ENCODE data around the gene HCAR1.
"Not testable (repeated sequence)": the region's sequence is repeated elsewhere in the genome, so short reads cannot be mapped to it uniquely, and the experiment has no call there.

Gene HCAR1

DNA sequence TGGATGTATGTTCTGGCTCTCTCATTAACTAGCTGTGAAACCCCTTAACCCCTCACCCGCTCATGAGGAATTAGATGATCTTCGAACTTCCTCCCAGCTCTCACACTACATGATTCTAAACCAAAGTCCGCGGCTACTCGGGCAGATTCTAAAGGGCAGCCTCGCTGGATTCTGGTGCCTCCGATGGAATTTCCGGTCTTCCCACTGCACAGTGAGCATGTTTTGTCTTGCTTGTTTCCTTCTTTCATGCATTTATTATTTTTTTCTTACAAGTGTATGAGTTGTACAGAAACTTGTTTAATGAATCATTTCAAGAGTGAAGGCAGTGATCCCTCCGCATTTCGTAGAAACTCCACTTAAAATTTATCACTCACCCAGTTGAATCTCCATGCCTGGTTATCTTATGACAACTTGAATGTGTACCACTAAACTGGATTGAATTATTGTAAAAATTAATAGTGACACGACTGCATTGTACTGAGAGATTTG, 9.5 kb downstream of the HCAR1 start:
- DNase-seq = no peak

DNA sequence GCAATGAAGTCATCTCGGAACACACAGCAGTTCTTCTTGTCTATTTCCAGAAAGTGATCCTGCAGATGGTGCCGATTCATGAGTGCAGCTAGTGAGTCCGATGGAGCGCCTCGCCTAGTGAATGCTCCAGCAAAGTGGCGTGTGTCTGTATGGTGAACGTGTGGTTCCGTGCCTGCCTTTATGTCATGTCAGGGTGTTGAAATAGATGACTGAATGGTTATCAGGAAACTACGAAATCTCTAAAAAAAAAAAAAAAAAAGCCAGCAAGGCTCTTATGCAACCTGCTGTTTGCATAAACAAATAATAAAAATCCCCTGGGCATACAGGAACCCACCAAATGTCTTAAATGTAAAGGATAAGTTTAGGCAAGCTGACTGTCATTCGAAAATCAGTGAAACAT, 14.0 kb downstream of the HCAR1 start, which contains the start of gene HCAR3:
HCAR3 (minus strand) TSS at position 154 of the 400 bp plus-strand sequence; CDS start at position 80, 74 bp downstream.
- peak; percentile 66 for DNase-seq

- not testable (repeated sequence) for DNase-seq
Measured at GRCh38 chr12:122715211-122715610, 15.4 kb downstream of the HCAR1 start.

DNA sequence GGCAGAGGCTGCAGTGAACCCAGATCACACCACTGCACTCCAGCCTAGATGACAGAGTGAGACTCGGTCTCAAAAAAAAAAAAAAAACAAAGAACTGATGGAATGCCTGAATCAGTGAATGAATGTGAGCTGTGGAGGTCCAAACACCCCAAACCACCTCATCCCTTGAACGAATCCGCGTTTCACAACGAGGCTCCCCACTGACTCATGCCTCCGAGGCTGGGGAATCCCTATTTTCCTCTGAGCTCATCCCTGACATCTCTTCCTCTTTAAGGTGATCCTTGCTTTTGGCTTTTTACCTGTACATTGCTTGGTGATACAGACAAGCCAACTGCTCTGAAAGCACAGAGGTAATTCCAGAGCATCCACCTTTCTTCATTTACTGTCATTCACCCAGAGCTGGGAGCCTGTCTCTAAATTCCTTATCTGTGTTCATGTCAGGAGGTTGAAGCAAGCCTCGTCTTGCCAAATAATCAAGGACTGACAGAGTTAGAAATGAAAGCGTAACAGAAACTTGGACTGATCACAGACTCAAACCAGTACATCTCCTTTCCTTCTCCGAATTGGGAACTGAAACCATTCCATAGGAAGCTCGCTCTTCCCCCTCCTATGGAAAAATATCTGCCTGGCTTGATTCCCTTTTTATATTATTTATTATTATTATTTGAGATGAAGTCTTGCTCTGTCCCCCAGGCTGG, 17.0 kb downstream of the HCAR1 start:
- not testable (repeated sequence) for DNase-seq

- not testable (repeated sequence) for DNase-seq
Measured at GRCh38 chr12:122711266-122711665, 19.4 kb downstream of the HCAR1 start.

- not testable (repeated sequence) for DNase-seq
Measured at GRCh38 chr12:122710341-122710740, 20.3 kb downstream of the HCAR1 start.

DNA sequence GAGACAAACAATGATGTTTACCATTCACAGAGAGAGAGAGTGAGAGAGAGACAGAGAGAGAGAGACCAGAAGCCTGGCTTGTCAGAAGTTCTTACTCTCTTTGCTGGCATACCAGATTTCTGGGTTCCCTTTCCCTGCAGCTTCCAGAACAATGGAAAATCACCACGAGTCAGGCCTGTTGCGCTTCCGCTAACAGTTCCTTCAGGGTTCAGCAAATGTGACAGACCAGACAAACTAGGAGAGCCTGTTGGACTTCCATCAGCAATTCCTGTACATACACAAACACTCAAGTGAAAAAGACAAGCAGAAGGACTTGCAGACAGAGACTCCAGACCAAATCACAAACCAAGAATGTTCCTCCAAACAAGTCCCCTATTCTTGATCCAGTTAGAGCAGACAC, 21.4 kb downstream of the HCAR1 start:
- DNase-seq = not testable (repeated sequence)

GRCh38 chr12:122703841-122704240, 26.8 kb downstream of the HCAR1 start:
- DNase-seq = not testable (repeated sequence)

DNA sequence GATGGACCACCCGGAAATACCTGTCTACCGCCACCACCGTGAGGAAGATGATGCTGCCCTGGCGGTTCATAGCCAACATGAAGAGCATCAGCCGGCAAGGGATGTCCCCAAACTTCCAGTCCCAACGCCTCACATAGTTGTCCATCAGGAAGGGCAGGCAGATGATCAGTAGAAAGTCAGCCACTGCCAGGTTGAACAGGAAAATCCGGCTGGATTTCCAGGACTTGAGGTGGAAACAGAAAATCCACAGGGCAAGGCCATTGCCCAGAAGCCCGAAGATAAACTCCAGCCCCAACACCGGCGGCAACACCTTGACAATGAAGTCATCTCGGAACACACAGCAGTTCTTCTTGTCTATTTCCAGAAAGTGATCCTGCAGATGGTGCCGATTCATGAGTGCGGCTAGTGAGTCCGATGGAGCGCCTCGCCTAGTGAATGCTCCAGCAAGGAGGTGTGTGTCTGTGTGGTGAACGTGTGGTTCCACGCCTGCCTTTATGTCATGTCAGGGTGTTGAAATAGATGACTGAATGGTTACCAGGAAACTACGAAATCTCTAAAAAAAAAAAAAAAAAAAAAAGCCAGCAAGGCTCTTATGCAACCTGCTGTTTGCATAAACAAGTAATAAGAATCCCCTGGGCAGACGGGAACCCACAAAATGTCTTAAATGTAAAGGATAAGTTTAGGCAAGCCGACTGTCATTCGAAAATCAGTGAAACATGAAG, 27.6 kb downstream of the HCAR1 start, which contains the start of gene HCAR2:
HCAR2 (minus strand) TSS at position 468 of the 722 bp plus-strand sequence; CDS start at position 394, 74 bp downstream.
- peak; percentile 77 for DNase-seq

GRCh38 chr12:122701481-122701880, 29.2 kb downstream of the HCAR1 start:
- DNase-seq = not testable (repeated sequence)

DNA sequence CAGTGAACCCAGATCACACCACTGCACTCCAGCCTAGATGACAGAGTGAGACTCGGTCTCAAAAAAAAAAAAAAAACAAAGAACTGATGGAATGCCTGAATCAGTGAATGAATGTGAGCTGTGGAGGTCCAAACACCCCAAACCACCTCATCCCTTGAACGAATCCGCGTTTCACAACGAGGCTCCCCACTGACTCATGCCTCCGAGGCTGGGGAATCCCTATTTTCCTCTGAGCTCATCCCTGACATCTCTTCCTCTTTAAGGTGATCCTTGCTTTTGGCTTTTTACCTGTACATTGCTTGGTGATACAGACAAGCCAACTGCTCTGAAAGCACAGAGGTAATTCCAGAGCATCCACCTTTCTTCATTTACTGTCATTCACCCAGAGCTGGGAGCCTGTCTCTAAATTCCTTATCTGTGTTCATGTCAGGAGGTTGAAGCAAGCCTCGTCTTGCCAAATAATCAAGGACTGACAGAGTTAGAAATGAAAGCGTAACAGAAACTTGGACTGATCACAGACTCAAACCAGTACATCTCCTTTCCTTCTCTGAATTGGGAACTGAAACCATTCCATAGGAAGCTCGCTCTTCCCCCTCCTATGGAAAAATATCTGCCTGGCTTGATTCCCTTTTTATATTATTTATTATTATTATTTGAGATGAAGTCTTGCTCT, 30.5 kb downstream of the HCAR1 start:
- DNase-seq = not testable (repeated sequence)

- DNase-seq = not testable (repeated sequence)
Measured at GRCh38 chr12:122696922-122697321, 33.7 kb downstream of the HCAR1 start.

- no peak for DNase-seq
Measured at GRCh38 chr12:122691566-122691965, 39.1 kb downstream of the HCAR1 start.

- DNase-seq = no peak
Measured at GRCh38 chr12:122688291-122688690, 42.4 kb downstream of the HCAR1 start.

DNA sequence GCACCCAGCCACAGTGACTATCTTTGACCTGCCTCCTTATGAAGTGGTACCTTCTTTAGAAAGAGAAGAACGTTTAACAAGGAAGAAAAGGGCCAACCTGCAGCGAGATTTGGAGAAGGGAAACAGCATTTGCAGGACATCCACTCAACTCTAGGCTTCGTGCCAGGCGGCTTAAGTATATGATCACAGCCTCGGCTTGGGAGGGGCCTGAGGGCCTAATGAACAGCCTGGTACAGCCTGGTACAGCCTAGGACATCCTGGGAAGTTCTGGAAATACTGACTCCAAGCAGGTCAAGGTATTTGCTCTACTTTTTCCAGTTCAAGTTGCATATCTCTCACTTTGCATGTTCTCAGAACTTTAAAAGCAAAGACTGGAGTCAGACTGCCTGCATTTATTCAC, 43.6 kb downstream of the HCAR1 start:
- DNase-seq = no peak

DNA sequence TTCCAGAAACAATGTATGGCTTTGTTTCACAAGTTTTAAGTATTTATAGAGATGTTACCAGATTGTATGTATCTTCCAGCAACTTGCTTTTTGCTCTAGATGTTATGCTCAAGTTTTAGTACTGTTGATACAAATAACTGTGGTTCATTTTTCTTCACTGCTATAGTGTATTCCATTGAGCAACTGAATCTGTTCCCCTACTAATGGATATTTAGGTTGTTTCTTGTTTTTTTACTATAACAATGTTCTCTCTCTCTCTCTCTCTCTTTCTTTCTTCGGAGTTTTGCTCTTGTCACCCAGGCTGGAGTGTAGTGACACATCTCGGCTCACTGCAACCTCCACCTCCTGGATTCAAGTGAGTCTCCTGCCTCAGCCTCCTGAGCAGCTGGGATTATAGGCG, 44.1 kb downstream of the HCAR1 start:
- DNase-seq = no peak

DNA sequence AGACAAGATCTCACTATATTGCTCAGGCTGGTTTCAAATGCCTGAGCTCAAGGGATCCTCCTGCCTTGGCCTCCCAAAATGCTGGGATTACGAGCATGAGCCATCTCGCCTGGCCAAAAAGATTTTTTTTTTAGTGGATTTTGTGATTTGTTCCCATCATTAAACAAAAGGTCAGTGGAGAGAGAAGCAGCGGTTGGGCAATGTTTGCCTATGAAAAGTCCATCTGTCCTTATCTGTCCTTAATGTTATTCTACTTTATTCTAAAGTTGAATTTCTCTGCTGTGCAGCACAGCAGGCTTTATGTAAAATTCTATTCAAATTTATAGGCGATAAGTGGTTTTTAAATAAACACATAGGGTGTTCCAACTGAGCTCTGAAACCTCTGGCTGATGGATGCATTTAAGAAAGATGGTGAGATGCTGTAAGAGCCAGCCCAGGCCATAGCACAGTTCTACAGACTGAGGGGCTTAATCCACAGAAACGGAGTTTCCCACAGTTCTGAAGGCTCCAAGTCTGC, 46.3 kb downstream of the HCAR1 start:
- DNase-seq = no peak

GRCh38 chr12:122681814-122682213, 48.8 kb downstream of the HCAR1 start:
- DNase-seq = no peak

GRCh38 chr12:122680989-122681388, 49.7 kb downstream of the HCAR1 start:
- DNase-seq = not testable (repeated sequence)

- not testable (repeated sequence) for DNase-seq
Measured at GRCh38 chr12:122676781-122677180, 53.9 kb downstream of the HCAR1 start.
